Stimulated activated CD8-positive, alpha-beta memory T cell treated with anti-CD3 and anti-CD28 coated beads, Interleukin-7, amount 100 ng/mL, for 4 hours (primary cell): Measurements from ENCODE around the gene CAMSAP1.

Experiments used
- DNase-seq, 2 donors: peaks; one replicate each; pipeline ENCODE4 v3.0.0-alpha.2; 2020; ENCODE audit warnings: low read depth in 2 of 2

Gene CAMSAP1

GRCh38 chr9:135813671-135814290 is 93.6 kb downstream of the CAMSAP1 start:
- no peak for DNase-seq

DNA sequence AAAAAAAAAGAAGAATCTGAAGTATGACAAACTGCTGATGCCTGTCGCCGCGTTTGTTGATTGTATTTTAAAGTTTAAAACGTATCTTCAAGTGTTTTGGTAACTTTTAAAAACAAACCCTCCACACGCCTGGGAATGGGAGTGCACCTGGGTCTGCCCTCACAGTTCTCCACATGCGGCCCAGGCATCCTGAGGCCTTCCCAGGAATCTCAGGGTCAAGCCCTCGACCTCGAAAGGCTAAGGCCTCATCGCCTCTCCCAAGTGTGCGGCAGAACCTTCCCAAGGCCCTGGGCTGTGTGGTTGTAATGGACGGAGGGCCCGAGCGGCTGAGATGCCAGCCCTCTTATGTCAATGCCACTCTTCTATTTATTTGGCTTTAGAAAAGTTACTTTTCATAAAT is 94.4 kb downstream of the CAMSAP1 start:
- DNase-seq: no peak

DNA sequence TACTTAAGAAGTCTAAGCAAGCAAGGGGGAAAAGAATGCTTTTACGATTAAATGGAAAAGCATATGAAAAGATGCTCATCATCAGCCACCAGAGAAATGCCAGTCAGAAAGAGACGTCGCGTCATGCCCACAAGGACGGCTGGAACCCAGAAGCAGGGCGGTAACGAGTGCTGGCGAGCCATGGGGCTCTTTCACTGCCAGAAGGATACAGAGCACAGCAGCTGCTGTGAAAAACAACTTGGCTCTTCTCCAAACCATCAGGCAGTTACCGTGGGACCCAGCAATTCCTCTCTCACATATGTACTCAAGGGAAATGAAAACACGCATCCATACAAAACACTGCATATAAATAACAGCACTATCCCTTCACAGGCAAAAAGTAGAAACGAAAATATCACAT is 95.5 kb downstream of the CAMSAP1 start:
- no peak for DNase-seq

DNA sequence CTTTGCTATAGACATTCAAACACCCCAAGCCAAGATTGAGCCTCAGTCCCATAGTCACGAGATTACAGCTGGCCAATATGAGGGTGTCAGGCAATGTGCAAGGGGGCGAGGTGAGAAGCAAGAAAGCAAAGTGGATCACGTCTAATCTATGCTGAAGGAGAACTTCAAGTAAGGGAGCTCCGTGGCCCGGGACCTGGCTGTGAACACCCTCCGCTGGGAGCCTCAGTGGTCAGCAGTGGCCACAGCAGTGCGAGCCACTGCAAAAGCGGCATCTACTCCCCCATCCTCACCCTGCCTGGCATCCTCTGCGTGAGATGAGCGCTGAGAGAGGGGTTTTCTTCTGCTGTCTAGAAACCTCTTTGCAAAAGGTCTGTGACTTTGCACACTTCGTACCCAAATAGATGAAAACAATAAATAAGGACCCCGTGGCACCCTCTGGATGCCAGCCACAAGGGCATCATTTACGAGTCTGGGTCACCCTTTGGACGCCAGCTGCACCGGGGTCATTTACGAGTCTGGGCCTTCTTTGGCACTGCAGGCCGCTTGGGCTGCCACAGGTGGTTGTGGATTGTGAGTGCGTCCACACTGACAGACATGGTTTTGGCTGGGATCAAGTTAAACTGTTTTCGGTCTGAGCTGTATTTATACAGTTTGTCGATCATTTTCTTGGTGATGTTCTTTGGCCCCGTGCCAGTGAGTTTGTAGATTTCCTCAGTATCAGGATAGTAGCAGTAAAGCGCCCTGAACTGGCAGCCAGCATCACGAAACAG is 96.4 kb downstream of the CAMSAP1 start:
- DNase-seq: no peak

GRCh38 chr9:135809166-135809565 is 98.2 kb downstream of the CAMSAP1 start:
- no peak for DNase-seq

DNA sequence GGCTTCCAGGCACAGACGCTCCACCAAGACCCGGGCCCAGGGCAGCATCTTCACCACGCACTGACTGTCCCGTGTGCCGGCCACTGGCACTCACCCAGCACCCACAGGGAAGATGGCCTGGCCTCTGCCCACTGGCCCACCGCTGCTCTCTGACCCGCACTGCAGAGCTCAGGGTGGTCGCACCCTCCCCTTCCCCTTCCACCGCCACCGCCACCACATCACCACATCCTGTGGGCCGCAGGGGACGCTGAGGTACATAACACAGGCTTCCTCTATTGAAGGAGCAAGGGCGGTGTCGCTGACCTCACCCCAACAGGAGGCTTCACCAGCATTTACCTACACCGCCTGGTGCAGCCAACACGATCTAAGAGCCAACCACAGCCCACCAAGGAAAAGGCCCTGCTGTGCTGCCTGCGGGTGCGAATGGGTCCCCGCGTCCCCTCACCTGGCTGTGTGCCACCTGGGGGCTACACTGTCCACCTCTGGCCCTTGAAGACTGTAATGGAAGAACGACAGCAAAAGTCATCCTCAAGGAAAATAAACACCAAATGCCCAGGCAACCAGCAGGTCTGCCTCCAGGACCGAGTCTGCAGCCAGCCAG is 101.8 kb downstream of the CAMSAP1 start:
- DNase-seq: no peak

GRCh38 chr9:135804581-135805421 is 102.5 kb downstream of the CAMSAP1 start:
- DNase-seq: no peak

DNA sequence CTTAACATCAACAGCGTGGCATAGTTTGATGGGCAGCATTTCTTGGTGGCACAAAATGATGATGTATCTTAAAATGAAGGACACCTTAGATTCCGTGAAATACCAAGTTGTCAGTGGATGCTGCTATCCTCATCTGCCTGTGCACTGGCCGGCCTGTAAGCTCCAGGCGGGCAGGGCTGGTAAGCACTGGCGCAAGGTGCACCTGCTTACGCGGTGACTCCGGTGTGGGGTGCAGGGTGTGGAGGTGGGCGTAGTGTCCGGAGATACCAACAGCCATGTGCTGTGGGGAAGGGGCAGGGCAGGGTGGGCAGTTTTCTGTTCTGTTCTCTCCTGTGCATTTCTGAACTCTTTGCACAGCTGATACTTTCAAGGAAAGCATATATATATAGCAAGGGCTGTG is 103.9 kb downstream of the CAMSAP1 start:
- DNase-seq: no peak

- no peak for DNase-seq
These were observed 104.4 kb downstream of the CAMSAP1 start for GRCh38 chr9:135802876-135803419.

DNA sequence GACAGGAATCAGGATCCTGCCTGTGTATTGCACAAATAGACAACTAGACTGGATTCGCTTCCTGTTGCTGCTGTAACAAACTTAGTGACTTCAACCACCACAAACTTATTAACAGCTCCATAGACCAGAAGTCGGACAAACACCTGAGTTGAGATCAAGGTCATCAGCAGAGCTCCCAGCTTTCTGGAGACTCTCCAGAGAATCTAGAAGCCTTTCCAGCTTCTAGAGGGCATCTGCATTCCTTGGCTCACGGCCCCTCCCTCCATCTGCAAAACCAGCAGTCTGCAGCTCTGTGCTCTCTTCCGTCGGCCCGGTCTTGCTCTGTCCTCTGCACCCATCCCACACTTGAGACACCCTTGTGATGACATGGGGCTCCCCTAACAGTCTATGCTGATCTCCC is 106.3 kb downstream of the CAMSAP1 start:
- no peak for DNase-seq

DNA sequence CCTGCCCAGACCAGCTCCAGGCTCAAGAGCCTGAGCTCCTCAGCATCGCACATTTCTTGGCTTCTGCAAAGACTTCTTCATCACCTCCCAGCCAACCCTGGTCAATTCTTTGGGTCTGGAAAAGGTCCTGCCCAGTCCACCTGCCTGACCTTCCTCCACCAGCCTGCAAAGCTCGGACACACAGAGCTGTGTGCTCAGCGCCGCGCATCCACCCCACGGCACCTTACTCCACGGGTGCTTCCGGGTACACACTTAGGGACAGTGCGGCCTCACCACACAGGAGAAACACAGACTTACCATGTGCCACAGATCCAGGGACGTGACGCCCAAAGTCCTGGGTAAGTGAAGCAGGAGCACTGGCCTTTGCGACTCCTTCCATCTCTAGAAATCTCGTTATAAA is 108.1 kb downstream of the CAMSAP1 start:
- no peak for DNase-seq

GRCh38 chr9:135798263-135798585 is 109.1 kb downstream of the CAMSAP1 start:
- DNase-seq: no peak

DNA sequence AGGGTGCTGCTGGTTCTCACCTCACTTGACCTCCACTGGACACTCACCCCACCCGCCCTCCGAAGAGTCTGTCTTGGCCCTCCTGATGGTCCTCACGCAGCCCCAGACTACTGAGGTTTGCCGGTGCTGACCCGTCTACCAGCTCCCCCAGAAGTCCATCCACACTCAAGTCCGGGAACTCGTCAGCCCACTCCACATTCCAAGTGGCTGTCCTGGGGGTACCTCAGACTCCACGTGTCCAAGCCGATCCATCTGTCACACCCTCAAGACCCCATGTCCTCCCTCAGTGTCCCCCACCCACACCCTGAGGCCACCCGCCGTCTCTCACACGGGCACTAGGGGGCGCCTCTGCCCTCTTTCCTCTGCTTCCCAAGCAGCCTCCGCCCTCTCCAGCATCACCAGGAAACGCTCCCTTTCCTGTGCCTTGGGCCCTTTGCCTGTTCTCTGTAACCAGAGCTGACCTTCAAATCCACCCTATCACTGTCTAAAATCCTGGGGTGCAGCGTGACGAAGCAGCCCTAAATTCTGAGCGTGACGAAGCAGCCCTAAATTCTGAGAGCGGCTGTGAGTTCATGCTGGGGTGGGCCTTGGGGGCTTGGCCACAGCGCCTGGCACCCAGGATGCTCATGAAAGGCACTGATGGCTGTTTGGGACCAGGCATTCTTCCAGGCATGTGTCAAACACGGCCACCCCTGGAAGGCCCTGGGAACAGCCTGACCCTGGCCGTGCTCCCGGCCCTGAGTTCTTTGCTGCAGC is 109.7 kb downstream of the CAMSAP1 start:
- no peak for DNase-seq

DNA sequence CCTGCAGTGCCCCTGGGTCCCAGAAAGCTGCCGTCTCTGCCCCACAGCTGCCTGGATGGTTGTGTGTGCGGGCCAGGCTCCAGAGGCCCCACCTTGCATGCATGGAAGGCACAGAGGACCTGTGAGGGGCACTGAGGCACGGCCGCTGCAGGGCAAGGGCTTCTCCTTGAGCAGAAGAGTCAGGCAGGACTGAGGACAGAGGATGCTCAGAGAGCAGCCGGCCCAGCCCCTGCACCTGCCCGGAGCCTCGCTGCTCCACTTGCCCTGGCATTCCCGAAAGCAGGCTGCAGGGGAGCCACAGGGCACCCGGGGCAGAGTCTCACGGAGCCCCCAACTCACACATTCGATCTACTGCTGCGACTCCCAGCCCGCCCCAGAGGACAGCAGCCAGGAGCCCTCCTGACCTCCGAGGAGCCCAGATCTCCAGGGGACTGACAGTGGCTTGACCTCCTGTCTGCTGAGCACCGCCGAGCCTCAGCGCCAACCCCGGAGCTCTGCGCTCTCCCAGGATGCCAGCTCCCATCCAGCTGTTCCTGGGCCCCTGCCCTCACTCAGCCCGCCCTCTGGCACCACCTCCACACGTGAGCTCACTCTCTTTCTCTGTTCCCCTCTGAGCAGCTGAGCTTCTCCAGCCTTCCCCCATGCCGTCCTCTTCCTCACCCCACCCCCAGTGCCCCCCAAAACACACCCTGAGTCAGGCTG is 110.4 kb downstream of the CAMSAP1 start:
- DNase-seq: no peak

DNA sequence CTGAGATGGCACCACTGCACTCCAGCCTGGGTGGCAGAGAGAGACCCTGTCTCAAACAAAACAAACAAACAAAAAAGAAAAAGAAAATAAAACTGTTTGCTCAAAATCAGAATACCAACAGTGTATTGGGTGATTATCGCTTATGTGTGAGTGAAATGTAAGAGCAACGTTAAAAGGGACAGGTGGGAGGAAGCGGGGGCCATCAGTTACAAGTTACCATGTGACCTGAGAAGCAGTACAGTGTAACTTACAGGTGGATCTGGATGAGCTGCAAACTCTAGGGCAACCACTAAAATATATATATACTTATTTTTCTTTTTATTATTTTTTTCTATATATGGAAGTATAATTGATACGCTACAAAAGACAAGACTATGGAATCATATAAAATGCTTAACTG is 112.0 kb downstream of the CAMSAP1 start:
- DNase-seq: no peak

DNA sequence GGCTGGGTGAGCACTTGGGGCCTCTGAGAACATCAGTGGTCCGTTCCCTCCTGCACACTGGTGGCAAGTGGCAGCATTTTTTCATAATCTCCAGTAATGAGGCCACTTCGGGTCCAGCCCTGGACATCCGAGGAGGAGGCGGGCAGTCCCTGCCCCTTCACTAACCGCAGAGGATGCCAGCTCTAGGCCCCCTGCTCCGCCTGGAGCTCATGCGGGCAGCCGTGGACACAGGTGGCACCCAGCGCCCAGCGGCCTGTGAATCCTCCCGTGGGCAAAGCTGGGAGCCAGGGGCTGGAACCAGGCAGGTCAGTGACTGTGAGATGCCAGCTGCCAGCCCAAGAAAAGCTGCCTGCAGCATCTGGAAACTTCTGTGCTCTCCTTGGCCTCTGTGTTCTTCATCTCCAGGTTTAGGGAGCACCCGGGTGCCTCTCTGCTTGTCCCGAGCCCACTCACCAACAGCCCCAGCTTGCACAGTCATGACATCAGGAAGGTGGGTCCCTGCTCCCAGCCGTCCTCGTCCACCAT is 112.9 kb downstream of the CAMSAP1 start:
- no peak for DNase-seq

- no peak for DNase-seq
These were observed 113.3 kb downstream of the CAMSAP1 start for GRCh38 chr9:135794057-135794335.

DNA sequence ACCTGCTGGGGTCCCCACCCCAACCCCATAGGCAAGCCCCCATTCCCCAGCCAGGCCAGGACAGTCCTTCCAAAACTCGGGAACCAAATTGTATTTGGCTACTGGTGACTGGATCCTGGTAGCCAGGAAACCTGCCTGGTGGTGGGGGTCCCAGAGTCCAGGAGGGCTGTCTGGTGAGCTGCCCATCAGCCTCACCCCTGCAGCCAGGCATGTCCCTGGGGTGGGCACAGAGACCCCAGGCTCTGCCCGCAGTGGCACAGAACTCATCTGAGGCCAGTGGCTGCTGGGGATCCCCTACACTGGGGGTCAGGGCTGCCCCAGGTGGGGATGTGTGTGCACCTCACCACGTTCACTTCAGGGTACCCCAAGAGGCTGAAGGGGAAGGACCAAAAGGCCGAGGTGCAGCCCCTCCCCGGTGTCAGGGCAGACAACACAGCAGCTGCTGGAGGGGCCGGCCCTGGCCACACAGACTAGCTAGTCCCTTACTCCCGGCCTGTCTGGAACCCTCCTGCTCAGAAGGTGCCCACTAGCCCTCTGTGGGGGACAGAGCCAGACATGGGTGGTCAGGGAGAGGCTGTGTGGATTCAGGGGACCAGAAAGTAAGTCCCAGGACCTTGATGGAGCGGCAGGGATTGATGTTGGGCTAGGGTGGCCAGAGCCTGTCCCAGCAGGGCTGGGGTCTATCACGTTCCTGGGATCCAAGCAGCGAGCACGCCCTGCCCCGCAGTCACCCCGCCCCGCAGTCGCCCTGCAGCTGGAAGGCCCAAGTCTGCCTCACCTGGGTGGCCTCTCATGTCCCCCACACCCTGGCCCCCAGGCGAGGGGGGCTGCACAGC is 113.9 kb downstream of the CAMSAP1 start:
- no peak for DNase-seq

- no peak for DNase-seq
These were observed 114.8 kb downstream of the CAMSAP1 start for GRCh38 chr9:135792268-135793128.
